Kidney epithelial cell (primary cell): Measurements from ENCODE around the gene TMX1. TPM values are rescaled to one million over a fixed set of nuclear protein-coding genes. Genes with fewer than 3 reads are reported as not detected.

Source experiments
- DNase-seq: peaks from one replicate; pipeline ENCODE4 v3.0.0-alpha.2; 2010; ENCODE audit warnings: low read depth
- H3K27me3 ChIP-seq: 2 replicates; pipeline ENCODE4 v1.6.0; 2011; ENCODE audit warnings: low read length; ENCODE audit not compliant: control insufficient read depth, insufficient read depth
- H3K36me3 ChIP-seq: 2 replicates; pipeline ENCODE4 v1.5.1; 2011; ENCODE audit warnings: low read length; ENCODE audit not compliant: control insufficient read depth, insufficient read depth
- H3K4me3 ChIP-seq: 2 replicates; pipeline ENCODE4 v1.5.1; 2011; ENCODE audit warnings: low read depth, mild to moderate bottlenecking, control low read depth, low read length
- total RNA-seq: library from RNA; depleted of rRNA; stranded (reverse); fragments of >200 nt; gene quantifications from 2 replicates; pipeline ENCODE4 v1.2.3, GENCODE V29; 2015
- TF ChIP-seq, protein P1 (sequence below): IDR thresholded peaks from 2 replicates; pipeline ENCODE4 v1.5.1; 2011; ENCODE audit warnings: mild to moderate bottlenecking, moderate library complexity, low read length, control low read depth, inconsistent platforms; ENCODE audit not compliant: insufficient read depth, poor library complexity, severe bottlenecking

The TMX1 gene
- total RNA-seq, 1 donor from 2014 or later, result 34.3 TPM

DNA sequence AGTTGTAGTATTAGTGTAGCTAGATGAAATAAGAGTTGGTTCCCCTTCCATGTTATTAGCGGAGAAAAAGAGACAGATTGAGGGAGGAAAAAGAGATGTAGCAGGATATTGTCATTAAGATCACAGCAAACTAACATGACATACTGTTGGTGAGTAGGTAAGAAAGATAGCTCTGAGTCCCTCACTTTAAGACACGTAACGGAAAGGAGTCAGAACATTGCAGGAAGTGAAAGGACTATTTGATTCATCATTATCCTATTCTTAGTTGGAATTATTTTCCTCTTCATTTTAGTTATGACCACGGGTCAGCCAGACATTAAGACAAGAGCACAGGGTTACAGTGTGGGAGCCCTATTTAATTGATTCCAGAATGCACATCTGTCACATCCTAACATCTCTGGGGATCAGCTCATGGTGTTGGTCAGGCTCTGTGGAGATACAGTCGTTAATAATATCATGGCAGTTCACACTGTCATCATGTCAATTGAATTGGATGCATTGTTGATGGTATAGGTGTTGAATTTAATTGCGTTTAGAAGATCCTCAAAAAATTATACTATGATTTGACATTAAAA is 55.0 kb downstream of the TMX1 start:
- no peaks in the 10 kb centered on the region for H3K36me3 ChIP-seq

DNA sequence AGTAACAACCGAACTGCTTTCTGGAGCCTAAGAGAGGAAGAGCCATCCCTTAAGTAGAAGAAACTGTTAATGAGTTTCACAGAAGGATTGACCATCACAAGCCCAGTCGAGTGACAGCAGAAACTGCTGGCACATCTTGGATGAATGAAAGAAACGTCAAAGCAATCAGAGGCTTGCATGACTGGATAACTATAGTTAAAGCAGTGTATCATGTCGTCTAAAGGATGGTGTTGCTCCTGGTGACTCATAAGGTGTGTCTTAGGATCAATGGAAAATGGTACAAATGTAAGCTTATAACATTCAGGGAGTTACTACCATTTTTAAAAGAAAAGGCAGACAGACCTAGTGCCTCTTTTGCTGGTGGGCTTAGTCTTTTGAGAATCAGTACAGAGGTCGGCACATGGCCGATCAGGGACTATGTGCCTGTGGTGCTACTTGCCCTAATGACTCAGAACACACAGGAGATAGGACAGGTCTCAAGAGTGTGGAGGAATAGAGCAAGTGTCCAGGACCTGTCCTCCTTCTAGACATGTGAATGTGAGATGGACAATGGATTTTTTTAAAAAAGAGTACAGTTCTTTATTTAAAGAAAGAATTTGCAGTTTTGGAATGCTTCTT is 55.7 kb downstream of the TMX1 start:
- no peak for DNase-seq
- H3K36me3 ChIP-seq, result no peaks in the 10 kb centered on the region
- H3K27me3 ChIP-seq, result no peaks in the 10 kb centered on the region
- TF ChIP-seq, protein P1, sequence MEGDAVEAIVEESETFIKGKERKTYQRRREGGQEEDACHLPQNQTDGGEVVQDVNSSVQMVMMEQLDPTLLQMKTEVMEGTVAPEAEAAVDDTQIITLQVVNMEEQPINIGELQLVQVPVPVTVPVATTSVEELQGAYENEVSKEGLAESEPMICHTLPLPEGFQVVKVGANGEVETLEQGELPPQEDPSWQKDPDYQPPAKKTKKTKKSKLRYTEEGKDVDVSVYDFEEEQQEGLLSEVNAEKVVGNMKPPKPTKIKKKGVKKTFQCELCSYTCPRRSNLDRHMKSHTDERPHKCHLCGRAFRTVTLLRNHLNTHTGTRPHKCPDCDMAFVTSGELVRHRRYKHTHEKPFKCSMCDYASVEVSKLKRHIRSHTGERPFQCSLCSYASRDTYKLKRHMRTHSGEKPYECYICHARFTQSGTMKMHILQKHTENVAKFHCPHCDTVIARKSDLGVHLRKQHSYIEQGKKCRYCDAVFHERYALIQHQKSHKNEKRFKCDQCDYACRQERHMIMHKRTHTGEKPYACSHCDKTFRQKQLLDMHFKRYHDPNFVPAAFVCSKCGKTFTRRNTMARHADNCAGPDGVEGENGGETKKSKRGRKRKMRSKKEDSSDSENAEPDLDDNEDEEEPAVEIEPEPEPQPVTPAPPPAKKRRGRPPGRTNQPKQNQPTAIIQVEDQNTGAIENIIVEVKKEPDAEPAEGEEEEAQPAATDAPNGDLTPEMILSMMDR, result no peak
- H3K4me3 ChIP-seq, result no peak overlapping the region

More for the DNA sequence above, 55.0 kb downstream of the TMX1 start:
- TF ChIP-seq, protein P1, result no peak
- no peak for DNase-seq
- Histone ChIP-seq H3K4me3 (no peak overlapping the region), H3K27me3 (no peaks in the 10 kb centered on the region)

DNA sequence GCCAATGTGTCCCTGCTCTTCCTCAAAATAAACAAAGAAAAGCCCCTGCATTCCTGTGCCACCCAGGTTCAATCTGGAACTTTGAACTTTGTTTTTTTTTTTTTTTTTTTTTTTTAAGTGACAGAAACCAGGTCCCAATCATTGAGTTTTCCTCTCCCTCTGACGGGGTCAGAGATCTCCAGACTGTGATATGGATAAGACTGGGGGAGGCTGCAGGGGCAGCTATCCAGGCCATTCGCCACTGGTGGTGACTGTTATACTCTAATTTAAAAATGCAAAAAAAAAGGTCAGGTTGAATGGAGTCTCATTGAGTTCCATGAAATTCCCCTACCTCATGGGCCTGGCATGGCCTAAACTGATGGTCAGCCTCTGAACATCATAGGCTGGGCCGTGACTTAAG is 57.0 kb downstream of the TMX1 start:
- H3K27me3 ChIP-seq, result no peaks in the 10 kb centered on the region
- DNase-seq, result no peak
- no peak overlapping the region for H3K4me3 ChIP-seq
- H3K36me3 ChIP-seq, result no peaks in the 10 kb centered on the region
- TF ChIP-seq, protein P1, result no peak

DNA sequence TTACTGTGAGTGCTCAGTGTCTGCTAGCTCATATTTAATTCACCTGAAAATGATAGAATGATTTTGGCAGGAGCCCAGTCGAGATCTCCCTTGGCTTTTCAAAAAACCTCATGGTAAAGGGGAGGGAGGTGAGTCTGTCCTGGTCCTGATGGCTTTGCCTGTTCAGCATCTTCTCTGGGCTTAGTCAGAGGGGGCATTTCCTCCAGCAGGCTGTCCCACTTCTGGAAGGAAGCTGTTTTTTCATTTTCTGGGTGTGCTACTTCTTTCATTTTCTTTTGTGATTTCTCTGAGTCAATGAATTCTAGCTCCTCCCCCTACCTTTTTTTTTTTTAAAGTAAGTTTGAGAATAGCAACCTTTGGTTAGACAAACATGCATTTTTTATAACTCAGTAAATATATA is 58.8 kb downstream of the TMX1 start:
- Histone ChIP-seq H3K27me3 (no peaks in the 10 kb centered on the region), H3K36me3 (no peaks in the 10 kb centered on the region), H3K4me3 (no peak overlapping the region)
- TF ChIP-seq, protein P1, result no peak
- DNase-seq, result no peak

DNA sequence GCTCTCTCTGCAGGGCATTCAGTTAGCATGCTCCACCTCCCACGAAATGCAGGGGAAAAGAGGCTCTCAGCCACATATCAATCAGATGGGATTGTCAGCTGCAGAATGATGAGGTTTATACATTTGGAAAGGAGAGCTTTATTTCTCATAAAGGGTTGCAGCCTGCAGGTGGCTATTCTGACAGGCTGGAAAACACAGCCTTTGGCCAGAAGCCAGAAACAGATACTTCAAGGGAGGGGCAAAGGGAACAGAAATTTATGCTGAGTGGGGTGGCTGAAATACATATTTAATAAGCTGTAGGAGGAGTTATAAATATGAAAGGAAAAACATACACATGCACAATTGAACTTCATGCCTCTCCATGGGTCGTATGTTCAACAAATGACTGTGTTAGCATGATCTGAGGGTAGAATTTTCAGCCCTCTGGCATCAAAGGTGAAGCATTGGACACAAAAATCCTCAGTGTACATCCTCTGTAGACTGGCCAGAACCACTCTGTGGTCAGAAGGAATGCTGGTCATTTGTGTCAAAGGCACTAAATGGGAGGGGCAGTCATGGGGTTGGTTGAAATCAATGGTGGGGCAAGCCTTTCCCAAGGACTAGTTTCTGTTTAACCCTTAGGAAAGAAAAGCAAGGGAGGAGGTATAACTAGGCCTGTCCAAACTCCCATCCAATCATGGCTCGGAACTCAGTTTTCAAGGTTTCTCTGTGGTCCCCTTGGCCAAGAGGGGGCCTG is 62.4 kb downstream of the TMX1 start:
- TF ChIP-seq, protein P1, result no peak
- Histone ChIP-seq H3K36me3 (no peaks in the 10 kb centered on the region), H3K4me3 (no peak overlapping the region), H3K27me3 (no peaks in the 10 kb centered on the region)
- DNase-seq, result no peak

DNA sequence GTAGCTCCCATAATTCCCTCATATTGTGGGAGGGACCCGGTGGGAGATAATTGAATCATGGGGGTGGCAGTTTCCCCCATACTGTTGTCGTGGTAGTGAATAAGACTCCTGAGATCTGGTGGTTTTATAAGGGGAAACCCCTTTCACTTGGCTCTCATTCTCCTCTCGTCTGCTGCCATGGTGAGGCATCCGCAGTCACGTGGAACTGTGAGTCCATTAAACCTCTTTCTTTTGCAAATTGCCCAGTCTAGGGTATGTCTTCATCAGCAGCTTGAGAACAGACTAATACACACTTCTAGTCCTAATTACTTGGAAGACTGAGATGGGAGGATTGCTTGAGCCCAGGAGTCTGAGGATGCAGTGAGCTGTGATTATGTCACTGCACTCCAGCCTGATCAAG is 64.4 kb downstream of the TMX1 start:
- peak; percentile 68 for DNase-seq
- Histone ChIP-seq H3K36me3 (no peaks in the 10 kb centered on the region), H3K4me3 (no peak overlapping the region), H3K27me3 (no peaks in the 10 kb centered on the region)
- TF ChIP-seq, protein P1, result no peak
